Measurements from ENCODE around the gene POT1.

The POT1 gene

DNA sequence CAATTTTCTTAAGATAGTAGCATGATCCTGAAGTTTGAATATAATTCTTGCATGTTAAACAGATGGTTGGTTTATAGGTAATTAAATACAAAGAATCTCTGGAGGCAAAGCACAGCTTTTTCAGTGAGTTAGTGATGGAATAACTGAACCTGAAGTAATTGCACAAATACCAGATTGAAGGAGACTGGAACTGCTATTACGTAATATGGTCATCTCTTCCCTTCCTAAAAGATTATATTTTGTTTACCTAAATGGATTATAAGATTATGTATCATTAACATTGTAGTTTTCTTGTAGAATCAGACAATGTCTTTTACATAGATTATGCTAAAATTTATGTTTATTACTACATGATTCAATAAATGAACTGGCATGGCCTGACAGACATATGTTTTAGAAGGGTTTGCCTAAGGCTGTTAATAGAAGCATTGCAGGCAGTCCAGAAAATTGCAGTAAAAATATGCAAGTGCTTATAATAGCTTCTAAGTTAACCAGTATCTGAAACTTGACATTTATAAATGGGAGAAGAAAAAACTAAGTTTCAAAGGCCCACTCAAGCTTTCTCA lies 128.2 kb downstream of the POT1 start:
- no peak for DNase-seq

- DNase-seq: no peak
Measured at GRCh38 chr7:124800386-124800785, 129.2 kb downstream of the POT1 start.

DNA sequence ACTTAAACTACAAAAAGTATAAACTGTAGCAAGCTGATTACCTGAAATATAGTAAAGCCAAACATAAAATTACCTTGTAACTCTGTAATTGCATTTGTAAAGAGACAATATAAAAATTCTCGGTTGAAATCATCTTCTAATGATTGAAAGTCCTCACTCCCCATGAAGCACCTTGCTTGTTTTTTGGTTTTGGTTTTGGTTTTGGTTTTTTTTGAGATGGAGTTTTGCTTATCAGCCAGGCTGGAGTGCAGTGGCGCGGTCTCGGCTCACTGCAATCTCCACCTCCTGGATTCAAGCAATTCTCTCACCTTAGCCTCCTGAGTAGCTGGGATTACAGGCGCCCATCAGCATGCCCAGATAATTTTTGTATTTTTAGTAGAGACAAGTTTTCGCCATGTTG lies 130.2 kb downstream of the POT1 start:
- DNase-seq: no peak

DNA sequence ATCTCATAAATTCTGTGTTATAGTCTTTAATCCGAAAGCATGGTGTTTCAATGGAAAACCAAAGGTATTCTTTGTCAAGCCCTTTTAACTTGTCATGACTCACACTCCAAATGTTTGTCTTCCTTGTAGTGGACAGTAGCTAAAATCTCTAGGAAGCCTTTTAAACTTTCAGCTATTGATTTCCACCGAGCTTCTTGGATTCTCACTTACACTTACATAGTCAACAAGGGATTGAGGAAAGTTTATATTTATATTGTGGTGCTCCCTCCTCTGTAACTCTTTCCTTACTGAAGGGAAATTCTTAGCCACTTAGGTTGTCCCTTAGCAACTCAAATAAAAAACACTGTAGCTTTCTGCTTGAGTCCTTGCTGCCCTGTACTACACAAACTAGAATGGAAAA lies 132.9 kb downstream of the POT1 start:
- DNase-seq: no peak

GRCh38 chr7:124792696-124793095 lies 136.9 kb downstream of the POT1 start:
- DNase-seq: no peak

DNA sequence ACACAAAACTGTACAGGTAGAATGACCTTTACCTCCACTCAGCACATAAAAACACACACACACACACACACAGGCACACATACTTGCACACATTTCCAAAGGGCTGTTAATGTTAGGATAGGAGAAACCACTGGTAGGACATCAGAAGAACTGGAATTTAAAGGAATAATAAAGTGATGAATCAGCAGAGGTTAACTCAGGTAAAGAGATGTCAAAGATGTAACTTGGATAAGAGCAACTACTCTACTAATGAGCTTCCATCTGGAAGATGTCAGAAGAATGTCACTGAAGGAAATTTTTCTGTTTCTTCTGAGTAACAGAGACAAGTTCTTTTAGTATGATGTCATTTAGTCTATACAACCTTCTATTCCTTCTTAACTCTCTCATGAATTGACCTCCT lies 137.6 kb downstream of the POT1 start:
- no peak for DNase-seq

- DNase-seq: no peak
Measured at GRCh38 chr7:124791426-124791825, 138.2 kb downstream of the POT1 start.

DNA sequence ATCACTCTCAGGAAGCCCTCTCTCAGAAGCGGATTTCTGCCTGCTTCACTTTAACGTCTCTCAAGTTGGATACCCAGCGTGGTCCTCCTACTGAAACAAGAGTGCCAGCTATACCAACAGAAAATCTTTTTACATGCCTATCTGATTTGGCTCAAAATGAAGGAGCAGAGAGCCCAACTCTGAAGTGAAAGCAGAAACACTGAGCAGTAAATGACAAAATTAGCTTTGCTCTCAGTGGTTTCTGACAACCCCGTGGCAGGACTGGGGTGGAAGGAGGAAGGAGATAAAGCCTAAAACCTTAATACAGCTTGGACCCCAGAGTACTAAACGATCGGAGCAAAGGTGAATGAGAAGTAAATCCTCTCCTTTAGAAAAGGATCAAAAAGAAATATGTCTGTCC lies 139.0 kb downstream of the POT1 start:
- no peak for DNase-seq

- DNase-seq: no peak
Measured at GRCh38 chr7:124785994-124786393, 143.6 kb downstream of the POT1 start.

DNA sequence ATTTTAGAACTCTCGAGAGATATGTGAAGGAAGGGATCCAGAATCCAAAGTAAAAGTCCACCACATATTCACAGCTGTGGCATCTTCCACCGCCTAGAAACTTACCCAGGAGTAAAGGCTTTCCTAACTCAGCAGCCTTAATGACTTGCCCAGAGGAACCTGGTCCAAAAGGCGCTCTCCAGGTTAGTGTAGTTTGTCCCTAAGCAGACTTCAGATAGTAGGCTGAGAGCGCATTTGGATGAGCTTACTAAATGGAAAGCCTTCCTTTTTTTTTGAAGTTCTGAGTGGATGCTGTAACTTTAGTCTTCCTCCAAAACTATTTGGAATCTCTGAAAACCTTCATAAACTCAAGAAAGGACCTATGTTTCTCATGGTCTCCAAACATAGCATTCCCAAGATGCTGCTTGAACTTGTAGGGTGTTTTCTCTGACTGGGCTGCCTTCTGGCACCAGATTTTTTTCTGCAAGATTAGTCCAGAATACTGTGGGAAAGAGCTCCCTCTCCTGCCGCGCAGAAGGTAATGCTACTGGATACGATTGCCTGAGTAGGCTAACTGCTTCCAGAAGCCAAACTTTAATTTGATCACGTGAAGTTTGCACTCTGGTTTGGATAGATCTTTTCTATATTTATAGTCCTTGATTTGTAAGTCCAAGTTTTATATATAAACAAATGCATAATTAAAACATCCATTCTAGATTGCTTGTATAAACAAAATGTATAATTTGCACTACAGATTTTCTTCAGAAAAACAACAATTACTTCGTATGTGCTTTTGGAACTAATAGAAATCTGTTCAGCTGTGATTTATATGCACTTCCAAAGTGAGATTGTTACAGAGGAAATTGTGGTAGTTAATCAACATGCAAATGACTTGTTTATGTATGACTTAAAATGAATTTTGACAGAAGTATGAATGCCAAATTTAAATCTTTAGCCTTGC lies 144.5 kb downstream of the POT1 start:
- DNase-seq: no peak

DNA sequence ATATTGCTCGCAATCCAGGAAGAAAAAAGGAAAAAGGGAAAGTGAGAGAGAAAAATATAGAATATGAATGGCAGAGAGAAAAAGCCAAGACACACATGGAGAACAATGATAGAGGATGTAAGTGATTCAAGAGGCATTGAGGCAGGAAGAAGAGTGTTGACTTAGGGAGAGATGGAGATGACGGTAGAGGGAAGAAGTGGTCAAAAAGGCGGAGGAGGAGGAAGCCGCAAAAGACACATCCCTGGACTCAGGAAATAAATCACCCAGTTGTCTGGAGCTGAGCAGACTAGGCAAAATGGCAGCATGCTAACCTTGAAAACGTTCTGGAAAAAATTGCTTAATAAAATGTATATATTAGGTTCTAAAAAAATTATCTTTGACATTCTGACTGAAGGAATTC lies 146.4 kb downstream of the POT1 start:
- no peak for DNase-seq

DNA sequence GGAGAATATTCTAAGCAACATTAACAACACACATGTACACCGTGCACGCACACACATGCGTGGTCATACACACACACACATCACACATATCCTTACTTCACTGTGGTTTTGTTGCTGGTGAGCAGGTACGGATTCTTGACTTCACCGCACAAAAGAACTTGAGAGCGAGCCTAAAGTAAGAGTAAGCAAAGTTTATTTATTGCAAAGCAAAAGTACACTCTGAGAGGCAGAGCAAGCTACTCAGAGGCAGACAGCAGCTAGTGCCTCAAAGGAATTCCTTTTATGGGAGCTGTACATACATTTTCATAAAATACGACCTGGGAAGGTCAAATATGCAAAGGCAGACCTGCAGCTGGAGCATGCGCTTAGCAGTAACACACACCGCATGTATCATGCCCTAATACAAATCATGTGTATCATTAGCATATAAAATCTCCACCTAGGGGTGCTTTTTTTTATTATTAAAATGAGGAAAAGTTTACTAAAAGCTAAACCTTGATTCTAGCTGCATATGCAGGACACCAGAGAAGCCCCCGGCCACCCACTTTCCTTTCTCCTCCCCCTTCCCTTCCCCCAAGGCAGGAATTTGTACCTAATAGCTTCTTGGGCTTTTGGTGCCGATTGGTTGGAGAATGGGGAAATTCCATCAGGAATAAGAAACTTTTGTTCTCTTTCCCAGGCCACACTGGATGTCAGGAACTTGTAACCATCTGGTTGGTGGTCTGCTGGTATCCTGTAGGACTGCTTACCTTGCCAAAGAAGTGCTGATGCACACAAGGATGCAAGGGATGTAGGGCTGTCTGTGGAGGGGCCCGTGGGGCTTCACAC lies 147.5 kb downstream of the POT1 start:
- DNase-seq: no peak

DNA sequence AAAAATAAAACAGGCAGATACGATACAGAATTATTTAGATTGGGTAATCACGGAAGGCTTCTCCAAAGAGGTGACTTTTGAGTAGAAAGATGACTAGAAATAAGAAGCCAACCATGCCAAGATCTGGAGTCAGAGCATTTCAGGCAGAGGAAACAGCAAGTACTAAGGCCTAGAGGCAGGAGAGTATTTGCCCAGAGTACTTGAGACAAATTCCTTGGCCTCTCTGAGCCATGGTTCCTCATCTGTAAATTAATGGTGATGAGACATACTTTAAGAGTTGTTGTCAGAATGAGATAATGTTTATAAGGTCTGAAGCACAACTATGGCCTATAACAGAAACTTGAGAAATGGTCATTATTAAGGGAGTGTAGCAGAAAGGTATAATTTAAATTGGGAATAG lies 148.2 kb downstream of the POT1 start:
- DNase-seq: no peak

DNA sequence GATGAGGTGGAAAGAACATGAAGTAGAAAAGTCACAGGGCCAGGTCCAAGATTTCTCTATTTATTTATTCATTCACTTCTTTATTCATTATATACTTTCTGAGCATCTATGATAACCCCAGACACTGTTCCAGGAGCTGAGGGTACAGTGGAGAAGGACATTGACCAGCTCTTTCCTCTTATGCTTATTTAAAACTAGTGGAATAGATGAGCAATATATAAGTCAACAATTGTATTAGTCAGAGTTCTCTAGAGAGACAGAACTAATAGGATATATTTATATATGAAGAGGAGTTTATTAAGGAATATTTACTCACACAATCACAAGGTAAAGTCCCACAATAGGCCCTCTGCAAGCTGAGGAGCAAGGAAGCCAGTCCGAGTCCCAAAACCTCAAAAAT lies 149.0 kb downstream of the POT1 start:
- no peak for DNase-seq

DNA sequence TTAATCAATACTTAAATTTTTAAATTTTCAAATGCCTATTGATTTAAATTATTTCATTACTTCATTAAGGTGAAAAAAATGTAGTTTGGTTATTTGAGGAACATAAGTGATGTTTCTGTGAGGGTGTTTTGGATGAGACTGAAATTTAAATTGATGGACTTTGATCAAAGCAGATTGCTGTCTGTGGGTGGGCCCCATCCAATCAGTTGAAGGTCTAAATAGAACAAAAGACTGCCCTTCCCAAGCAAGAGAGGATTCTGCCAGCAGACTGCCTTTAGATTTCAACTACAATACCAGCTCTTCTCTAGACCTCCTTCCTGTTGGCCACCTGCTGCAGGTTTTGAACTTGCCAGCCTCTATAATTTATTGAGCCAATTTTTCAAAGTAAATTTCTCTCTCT lies 149.6 kb downstream of the POT1 start:
- DNase-seq: no peak

DNA sequence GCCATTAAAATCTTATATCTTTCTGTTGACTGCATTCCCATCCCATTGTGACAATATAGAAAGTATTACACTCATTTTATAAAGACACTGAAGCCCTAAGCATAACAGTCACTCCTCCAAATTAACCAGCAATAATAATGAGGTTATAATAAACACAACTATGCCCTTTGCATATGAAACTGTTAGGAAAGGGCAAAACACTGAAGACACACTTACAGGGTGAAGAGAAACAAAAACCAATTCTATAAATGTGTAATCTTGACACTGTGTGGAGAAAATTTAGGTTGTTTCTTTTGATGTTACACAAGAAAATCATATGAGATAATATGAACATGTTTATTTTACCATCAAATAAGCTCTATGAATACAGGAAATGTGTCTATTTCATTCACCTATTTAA lies 150.0 kb downstream of the POT1 start:
- no peak for DNase-seq

- no peak for DNase-seq
Measured at GRCh38 chr7:124779194-124779593, 150.4 kb downstream of the POT1 start.

DNA sequence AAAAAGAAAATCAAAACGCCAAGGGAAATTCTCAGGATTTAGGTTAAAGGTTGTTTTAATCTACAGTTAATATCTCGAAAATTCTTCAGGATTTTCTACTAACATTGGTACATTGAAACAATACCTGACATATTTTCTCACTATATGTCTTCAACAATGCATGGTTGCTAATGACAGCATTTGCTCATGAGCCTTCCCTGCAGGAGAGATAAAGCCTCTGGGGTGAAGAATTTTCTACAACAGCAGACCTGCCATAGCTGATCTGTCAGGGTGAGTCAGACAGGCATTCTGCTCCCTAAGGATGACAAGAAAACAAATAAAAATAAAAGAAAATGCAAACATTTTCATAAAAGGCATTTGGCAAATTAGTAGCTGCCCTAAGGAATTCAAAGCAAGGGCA lies 152.4 kb downstream of the POT1 start:
- DNase-seq: no peak

GRCh38 chr7:124776153-124776552 lies 153.5 kb downstream of the POT1 start:
- DNase-seq: no peak

DNA sequence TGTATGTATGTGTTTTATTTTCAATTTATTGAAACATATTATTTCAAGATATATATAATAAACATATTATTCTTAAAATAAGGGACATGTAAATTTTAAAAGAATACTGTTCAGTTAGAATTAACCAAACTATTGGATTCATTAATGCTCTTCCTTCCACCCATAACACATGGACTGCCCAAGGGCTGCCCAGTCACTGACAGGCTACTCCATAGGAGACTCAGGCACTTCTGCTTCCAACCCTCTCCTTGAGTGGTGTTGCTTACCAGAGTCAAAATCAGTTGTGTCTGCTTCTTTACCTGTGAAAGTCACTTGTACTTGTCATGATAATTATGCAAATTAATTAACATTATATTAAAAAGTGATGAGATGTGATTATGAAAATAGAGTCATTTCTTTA lies 154.2 kb downstream of the POT1 start:
- DNase-seq: no peak

GRCh38 chr7:124773938-124774337 lies 155.7 kb downstream of the POT1 start:
- no peak for DNase-seq

- no peak for DNase-seq
Measured at GRCh38 chr7:124773339-124773738, 156.3 kb downstream of the POT1 start.
